NCI-H526 treated with DMSO at 0.1 percent for 48 hours (cell line): ENCODE measurements around the gene SPIRE2.
"Not testable (repeated sequence)": the region's sequence is repeated elsewhere in the genome, so short reads cannot be mapped to it uniquely, and the experiment has no call there.

Experiments used
- DNase-seq: peaks from one replicate; lab custom pipeline; 2025; lab: John Stamatoyannopoulos, UW

SPIRE2 gene

DNA sequence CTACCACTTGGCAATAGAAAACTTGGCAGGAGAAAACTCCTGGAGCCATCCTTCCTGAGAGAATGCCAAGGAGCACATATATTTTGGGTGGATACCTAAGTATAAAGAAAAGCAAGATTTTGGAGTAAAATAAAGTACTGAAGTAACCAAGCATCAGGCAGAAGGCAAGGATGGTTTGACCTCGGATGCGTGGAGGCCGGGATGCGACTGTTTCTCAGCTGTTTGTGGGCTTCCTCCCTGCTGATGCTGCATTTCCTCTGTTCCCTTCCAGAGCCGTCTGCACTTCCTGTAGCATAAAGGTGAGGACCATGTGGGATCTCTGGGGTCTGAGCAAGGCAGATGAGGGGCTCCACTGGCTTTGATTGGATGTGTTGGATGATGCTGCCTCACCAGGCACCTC lies 39.6 kb downstream of the SPIRE2 start:
- DNase-seq, result no peak

DNA sequence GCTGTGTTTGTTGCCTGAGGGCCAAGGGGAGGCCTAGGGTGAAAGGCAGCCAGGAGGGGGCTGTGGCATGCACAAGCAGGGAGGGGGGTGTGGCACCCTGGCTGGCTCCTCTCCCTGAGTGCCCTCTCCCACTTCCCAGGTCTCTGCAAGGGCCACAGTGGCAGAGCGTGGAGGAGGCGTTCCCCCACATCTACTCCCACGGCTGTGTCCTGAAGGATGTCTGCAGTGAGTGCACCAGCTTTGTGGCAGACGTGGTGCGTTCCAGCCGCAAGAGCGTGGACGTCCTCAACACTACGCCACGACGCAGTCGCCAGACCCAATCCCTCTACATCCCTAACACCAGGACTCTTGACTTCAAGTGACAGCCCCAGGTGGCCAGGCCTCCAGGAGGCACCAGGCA lies 41.6 kb downstream of the SPIRE2 start:
- no peak for DNase-seq

DNA sequence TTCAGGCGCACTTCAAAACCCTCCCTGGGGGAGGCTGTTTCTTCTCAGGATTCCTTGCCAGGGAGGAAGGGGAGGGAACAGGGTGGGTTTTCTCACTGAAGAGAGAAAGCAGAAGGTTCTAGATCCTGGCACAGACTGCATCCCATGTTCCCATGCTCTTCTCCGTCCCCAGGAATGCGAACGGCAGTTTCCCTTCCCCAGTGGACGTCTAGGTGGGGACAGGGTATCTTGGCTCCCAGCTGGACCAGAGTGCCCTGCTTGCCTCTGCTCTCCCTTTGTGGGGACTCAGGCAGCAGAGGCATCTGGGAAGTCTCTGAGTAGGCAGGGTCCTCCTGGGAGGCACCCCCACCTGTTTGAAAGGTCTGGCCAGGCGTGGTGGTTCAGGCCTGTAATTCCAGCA lies 42.2 kb downstream of the SPIRE2 start:
- DNase-seq, result no peak

DNA sequence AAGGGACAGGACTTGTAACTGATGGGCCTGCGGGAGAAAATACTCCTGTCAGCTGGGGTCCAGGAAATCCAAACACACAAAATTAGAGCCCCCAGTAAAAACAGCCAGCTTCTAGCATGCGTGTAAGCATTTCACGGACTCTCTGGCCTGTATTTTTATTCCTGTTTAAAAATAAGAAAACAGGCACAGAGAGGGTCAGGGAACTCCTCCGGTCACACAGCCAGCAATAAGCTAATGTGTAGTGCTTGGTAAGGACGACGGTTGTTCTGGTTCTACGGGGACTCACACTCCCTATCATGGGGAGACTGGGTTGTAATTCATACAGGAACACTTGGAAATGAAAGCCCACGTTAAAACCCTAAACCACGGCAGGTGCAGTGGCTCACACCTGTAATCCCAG lies 43.6 kb downstream of the SPIRE2 start:
- no peak for DNase-seq

DNA sequence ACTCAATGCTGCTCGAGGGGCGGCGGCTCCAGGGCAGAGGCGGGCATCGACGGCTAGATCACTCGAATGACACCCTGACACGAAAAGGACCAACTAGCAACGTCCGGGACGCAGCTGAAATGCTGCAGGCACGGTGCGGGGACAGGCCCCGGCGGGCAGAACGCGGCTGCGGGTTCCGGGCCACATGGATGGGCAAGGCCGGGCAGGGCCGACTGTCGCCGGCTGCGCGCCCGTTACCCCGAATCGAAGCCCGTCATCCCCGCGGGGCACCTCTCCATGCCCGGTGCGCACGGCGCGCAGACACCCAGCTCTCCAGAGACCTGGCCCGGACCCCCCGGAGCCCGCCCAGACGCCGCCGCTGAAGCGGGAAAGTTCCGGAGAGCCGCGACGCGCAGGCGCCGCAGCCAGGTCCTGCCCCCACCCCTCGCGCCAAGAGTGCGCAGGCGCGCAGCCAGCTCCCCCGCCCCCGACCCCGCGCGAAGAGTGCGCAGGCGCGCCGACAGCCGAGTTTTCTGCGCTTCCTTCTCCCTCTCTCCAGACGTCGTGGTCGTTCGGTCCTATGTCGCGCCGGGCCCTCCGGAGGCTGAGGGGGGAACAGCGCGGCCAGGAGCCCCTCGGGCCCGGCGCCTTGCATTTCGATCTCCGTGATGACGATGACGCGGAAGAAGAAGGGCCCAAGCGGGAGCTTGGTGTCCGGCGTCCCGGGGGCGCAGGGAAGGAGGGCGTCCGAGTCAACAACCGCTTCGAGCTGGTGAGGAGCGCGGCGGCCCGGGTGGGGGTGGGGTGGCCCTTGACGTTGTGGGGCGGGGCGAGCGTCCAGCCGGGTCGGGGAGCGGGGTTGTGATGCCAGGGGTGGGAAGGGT lies 45.1 kb downstream of the SPIRE2 start, which contains the start of gene TCF25:
Gene TCF25 (plus strand): TSS at position 484 of the 863 bp plus-strand sequence. CDS start 76 bp downstream, at position 560.
- peak; percentile 51 for DNase-seq

DNA sequence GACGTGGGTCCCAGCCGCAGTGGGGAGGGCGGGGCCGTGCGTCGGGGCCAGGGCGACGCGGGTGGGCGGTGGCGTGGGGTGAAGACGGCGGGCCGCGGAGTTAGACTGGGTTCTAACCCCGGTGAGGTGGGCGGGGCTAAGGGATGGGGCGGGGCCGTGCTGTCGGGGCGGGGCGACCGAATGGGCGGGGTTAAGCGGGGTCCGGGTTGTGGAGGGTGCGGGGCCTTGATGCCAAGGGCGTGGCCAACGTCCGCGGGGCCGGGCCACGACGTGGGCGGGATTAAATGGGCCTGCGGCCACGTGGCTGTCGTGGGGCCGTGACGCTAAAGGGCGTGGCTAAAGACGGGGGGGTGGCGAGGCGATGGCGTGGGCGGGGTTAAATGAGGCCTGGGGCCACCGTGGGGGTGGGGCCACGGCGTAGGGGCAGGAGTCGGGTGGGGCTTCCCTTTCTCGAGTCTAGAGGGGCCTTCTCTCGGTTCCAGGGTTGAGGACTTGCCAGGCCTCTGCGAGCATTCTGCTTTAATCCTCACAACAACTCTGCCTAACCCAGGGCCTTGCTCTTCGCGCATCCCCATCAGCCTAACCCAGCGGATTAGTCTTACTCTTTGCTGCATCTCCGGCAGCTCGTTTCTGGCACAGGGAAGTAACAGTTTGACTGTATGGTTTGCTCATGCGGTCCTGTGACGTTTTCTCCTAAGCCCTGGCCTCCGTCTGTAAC lies 45.9 kb downstream of the SPIRE2 start:
- DNase-seq, result peak; percentile 48

DNA sequence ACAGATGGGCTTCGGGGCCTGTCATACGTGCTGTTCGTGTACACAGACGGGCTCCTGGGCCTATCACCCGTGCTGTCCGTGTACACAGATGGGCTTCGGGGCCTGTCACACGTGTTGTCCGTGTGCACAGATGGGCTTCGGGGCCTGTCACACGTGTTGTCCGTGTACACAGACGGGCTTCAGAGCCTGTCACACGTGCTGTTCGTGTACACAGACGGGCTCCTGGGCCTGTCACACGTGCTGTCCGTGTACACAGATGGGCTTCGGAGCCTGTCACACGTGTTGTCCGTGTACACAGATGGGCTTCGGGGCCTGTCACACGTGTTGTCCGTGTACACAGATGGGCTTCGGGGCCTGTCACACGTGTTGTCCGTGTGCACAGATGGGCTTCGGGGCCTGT lies 50.8 kb downstream of the SPIRE2 start:
- not testable (repeated sequence) for DNase-seq

DNA sequence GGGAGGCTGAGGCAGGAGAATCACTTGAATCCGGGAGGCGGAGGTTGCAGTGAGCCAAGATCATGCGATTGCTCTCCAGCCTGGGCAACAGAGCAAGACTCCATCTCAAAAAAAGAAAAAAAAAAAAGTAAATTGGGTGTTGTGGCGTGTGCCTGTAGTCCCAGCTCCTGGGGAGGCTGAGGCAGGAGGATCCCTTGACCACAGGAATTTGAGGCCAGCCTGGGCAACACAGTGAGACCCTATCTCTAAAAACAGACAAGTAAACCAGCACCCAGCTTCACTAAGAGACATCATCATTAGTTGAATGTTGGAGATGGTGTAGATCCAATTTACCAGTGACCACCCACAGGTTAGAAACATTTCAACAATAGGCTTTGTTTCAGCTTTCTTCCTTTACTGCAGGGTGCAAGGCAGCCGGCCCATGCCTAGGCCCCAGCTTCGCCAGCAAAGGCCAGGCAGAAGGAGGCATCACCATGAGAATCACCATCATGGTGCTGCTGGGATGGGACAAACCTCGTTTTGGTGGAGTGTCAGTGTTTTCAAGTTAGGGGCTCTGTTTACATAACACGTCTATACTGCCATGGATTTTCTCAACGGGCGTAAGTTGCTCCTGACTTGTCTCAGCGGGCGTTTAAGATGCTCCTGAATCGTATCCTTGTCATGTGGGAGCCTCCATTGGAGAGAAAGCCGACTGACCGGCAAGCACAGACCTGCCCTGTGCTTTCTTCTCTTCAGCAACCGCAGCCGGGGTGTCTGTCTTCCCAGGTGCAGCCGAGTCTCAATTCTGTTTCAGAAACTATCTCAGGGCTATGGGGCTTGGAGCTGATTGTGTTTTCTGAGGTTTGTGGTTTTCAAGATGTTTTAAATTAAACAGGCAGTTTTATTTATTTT lies 52.4 kb downstream of the SPIRE2 start:
- no peak for DNase-seq

DNA sequence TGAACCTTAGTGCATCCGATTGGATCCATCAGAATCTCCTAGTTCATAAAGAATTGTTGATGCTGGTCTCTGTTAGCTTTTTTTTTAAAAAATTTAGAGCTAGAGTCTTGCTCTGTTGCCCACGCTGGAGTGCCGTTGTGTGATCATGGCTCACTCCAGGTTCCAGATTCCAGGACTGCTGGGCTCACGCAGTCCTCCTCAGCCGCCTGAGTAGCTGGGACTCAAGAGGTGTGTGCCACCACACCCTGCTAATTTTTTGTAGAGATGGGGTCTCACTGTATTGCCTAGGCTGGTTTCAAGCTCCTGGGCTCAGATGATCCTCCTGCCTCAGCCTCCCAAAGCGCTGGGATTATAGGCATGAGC lies 53.1 kb downstream of the SPIRE2 start:
- DNase-seq, result no peak

DNA sequence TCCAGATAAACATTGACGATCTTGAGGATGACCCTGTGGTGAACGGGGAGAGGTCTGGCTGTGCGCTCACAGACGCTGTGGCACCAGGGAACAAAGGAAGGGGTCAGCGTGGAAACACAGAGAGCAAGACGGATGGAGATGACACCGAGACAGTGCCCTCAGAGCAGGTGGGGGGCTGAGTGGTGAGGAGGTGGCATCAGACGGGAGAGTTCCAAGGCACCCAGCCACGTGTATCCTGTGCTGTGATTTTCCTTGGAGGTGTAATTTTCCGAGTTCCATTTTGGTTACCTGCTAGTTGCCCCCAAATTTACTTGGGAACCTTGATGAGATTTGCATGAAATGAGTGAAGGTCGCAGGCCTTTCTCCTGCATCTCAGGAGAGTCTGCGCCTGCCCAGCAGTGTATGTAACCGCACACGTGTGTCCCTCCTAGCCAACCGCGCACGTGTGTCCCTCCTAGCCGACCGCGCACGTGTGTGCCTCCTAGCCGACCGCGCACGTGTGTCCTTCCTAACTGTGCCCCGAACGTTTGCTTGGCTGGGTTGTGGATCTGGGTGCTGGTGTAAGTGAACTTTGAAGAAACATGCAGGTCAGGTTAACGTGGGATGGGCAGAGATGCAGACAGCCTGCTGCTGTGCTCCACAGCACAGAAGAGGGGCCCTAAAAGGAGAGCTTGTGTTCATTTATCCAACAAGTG lies 55.2 kb downstream of the SPIRE2 start:
- DNase-seq, result no peak

DNA sequence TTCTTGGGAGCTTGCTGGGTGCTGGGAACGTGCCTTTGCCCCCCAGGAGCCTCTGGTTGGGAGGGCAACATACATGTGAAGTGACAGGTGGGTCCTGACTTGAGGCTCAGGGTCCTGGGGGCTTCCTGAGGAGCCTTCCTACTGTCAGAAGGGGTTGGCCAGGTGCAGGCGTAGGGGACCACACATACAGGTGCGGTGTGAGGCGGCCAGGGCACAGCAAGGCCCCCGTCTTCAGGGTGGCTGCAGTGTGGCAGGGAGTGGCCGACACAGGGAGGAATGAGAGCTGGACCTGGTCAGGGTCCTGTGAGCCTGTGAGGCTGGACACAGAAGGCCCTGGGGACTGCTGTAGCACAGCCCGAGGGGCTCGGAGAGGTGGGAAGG lies 55.8 kb downstream of the SPIRE2 start:
- no peak for DNase-seq

DNA sequence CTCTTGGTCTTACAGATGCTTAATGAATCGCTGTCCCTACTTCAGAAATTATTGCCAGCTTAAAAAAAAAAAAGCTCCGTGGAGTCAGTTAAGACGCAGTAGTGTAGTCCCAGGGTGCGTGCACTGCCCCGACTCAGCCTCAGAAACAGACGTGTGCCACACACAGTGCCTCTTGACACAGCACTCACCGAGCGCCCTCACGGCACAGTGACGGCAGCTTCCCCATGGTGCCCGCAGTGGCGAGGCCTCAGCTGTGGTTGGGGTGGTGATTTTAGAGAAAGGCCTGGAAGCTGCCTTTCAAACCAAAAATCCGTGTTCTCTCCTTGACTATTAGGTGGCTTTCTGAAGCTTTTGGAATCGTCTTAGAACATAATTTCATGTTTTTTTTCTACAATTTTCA lies 59.0 kb downstream of the SPIRE2 start:
- DNase-seq, result no peak

DNA sequence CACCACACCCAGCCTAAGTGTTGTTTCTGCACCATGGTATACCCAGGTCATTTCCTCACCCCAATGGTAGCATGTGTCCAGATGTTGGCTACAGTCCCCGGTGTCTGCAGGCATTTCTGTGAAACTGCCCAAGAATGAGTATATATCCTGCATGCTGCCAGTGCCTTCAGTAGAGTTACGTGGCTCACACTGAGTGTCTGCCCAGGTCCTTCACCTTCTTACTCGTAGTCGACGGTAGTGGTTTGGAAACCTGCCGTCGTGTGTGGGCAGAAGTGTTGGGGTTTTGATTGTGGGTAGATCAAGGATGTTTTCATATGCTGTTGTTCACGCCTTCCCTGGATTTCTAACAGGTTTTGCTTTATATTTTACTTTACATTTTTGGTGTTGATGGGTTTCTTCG lies 61.9 kb downstream of the SPIRE2 start:
- no peak for DNase-seq

DNA sequence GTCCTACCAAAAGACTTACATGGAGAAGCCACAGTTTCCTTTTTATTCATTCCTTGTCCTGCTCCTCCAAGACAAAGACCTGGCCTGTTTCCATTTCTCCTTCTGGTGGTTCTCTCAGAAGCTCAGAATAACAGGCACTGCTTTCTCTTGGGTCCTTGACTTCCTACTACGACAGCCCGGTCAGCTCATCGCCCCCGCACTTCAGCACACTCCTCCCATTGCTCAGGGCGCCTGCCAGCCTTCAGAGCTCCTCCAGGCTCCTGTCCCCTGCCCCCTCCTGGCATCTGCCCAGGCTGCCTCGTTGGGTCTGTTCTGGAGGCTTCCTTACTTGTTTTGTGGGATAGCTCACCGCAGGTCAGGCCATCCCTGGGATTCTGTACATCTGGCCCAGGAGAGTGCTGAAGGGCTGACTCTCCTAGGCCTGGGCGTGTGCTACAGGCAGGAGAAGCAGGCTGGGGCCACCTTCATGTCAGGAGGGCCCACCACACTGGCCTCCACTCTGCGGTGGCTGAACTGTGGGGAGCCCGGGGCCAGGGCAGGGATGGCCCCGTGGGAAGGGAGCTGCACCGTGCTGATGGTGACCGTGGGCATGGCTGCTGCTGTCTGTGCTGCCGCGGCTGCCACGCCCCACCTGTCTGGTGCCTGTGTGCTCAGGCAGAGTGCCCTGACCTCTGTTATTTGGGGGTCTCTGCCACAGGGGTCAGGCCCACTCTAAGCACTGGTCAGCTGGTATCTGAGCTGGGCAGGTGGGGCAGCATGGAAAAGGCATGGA lies 62.8 kb downstream of the SPIRE2 start:
- DNase-seq, result no peak

DNA sequence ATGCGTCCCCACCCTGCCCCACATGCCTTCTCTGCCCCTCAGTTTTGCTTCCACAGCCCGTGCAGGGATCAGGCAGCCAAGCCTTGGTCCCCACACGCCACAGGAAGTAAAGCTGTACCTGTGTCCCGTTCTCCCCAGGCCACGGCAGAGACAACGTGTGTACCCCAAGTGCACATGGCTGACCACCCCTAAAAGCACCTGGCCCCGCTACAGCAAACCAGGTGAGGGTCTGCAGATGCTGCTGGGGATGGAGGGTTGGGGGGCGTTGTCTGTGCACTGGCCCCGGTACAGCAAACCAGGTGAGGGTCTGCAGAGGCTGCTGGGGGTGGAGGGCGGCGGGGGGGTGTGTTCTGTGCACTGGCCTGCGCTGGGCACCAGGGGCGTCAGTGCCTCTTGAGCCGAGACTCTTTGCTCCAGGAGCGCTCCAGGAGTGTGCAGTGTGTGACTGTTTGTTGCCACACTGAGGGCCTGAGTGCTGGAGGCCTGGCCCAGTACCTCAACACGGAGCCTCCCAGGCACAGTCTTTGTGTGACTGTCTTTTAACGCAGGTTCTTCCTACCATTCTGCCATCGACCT lies 63.9 kb downstream of the SPIRE2 start:
- no peak for DNase-seq

DNA sequence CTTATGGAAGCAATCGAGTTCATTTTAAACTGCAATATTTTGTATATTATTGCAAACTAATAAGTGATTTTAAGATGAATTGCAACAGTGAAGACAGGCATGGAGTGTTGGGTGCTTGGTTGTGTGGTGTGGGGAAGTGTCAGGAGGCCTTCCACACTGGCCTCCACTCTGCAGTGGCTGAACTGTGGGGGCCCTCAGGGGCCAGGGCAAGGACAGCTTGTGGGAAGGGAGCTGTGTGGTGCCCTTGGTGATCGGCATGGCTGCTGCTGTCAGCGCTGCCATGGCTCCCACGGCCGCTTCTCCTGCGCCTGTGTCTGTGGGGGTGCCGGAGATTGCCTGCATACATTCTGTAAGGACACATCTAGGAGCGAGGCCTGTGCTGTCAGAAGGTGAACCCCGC lies 64.4 kb downstream of the SPIRE2 start:
- no peak for DNase-seq

DNA sequence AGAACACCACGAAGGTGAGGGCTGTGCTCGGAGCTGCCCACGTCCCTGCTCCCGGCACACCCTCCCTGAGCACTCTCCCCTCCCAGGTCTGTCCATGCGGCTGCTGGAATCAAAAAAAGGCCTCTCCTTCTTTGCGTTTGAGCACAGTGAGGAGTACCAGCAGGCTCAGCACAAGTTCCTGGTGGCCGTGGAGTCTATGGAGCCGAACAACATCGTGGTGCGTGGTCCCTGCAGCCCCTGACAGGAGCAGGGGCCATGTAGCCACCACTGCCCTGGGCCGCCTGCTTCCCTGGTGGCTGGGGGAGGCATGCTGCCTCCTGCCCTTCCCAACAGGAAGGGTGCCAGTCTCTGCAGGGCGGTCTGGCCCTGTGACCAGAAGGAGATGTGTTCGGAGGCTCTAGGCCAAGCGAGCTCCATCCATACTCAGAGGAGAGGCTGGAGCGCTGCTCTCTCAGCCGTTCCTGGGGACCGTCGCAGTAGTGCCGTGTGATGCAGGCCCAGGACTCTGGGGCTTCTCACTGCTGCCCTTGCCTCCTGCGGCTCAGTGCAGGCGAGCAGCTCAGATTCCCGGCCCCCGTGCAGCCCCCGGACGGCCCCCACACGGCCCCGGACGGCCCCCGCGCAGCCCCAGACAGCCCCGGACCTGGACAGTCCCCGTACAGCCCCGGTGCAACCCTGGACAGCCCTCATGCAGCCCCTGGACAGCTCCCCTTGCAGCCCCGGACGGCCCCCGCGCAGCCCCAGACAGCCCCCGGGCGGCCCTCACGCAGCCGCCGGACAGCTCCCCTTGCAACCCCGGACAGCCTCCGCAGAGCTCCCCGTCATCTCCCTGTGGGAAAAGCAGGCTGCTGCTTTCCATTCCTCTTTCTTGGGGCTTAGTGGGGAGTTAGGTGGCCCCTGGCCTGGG lies 65.6 kb downstream of the SPIRE2 start:
- no peak for DNase-seq

DNA sequence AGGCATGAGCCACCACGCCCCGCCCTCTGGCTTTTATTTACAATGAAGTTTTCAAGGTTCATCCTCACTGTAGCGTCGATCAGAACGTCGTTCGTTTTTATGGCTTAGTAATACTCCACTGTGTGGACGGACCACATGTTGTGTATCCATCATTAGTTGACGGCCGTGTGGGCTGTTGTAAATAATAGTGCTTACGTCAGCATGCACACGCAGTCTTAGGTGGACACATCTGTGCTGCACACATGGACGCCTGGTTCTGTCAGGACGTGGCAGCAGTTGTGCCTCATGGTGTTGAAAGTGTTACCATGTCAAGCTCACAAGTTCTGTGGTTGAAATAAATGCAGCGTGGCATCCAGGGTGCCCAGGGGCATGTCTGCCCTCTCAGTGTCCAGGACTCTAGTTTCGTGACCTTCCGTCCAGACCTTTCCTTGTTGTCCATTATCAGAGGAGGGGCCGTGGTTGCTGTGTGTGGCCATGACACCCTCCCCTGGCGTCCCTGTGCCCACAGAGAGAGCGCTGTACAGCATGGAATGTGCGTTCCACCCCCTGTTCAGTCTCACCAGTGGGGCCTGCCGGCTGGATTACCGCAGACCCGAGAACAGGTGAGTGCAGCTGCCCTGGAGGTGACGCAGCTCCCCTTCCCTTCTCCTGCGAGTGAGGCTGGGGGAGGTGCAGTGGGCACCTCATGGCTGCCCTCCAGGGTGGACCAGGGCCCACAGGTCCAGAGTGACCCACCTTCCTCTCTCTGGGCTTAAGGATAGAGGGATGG lies 67.4 kb downstream of the SPIRE2 start:
- no peak for DNase-seq

DNA sequence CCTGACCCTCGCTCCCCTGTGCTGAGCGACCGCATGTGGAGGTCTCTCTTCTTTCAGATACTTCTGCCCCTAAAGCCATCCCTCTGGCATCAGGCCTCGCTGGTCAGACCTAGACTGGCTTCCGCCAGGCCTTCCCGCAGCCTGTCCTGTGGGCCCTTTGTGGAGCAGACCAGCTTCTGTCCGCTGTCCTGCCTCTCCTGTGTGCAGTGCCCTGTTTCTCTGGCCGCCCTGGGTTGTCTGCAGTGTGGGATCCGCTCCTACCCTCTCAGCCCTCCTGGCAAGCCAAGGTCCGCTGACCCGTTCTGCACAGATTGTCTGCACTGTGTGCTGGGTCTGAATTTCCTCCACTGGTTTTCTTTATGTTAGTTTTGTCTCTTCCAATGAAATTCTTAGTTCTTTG lies 68.9 kb downstream of the SPIRE2 start:
- no peak for DNase-seq
